Measurements from ENCODE around the gene PRR23A.

DNA sequence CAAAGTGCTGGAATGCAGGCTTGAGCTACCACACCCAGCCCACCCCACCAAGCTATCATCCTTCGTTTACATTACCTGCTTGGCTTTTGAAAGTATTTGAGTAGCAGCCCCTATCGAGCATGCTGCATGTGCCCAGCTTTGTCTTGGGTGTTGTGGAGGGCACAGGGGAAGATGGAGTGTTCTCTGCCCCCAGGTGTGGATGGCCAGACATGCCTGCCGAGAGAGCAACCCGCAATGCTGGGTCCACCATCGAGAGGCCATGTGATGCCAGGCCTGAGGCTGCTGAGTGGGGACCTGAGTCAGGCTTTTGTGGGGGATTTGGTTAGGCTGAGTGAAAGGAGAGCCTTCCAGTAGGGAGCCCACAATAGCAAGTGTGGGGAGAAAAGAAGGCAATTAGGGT lies 33.1 kb downstream of the PRR23A start:
- TF ChIP-seq, protein P1, sequence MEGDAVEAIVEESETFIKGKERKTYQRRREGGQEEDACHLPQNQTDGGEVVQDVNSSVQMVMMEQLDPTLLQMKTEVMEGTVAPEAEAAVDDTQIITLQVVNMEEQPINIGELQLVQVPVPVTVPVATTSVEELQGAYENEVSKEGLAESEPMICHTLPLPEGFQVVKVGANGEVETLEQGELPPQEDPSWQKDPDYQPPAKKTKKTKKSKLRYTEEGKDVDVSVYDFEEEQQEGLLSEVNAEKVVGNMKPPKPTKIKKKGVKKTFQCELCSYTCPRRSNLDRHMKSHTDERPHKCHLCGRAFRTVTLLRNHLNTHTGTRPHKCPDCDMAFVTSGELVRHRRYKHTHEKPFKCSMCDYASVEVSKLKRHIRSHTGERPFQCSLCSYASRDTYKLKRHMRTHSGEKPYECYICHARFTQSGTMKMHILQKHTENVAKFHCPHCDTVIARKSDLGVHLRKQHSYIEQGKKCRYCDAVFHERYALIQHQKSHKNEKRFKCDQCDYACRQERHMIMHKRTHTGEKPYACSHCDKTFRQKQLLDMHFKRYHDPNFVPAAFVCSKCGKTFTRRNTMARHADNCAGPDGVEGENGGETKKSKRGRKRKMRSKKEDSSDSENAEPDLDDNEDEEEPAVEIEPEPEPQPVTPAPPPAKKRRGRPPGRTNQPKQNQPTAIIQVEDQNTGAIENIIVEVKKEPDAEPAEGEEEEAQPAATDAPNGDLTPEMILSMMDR (IDR thresholded peaks at IDR 0.05), result no peak
- no peak for TF ChIP-seq POLR2A (IDR thresholded peaks at IDR 0.05)
